Astrocyte (in vitro differentiated cells and primary cell): Measurements from ENCODE around the gene NMT1. TPM values are rescaled to one million over a fixed set of nuclear protein-coding genes. Genes with fewer than 3 reads are reported as not detected.

Experiments used
- DNase-seq: peaks from one replicate; pipeline ENCODE4 v3.0.0-alpha.2; 2010; ENCODE audit warnings: low read depth
- FAIRE-seq: peaks from 2 replicates; lab custom pipeline; 2011; peaks lifted over from hg19 to GRCh38; lab: Jason Lieb, UNC
- H2AFZ ChIP-seq: 2 replicates; pipeline ENCODE4 v1.6.0; 2012; ENCODE audit warnings: low read depth, low read length, inconsistent platforms
- H3K27ac ChIP-seq: 2 replicates; pipeline ENCODE4 v1.5.1; 2011; ENCODE audit warnings: low read depth, low read length, inconsistent platforms
- H3K27me3 ChIP-seq: 2 replicates; pipeline ENCODE4 v1.6.0; 2011; ENCODE audit warnings: low read length, inconsistent platforms; ENCODE audit not compliant: insufficient read depth
- H3K36me3 ChIP-seq: 2 replicates; pipeline ENCODE4 v1.5.1; 2011; ENCODE audit warnings: low read length, inconsistent platforms; ENCODE audit not compliant: insufficient read depth
- H3K4me1 ChIP-seq: 2 replicates; pipeline ENCODE4 v1.5.1; 2011; ENCODE audit warnings: low read length, inconsistent platforms; ENCODE audit not compliant: insufficient read depth
- H3K4me2 ChIP-seq: 2 replicates; pipeline ENCODE4 v1.6.0; 2012; ENCODE audit warnings: low read length, inconsistent platforms
- H3K4me3 ChIP-seq: 2 replicates; pipeline ENCODE4 v1.5.1; 2011; ENCODE audit warnings: low read depth, mild to moderate bottlenecking, low read length, inconsistent platforms; ENCODE audit not compliant: insufficient read depth
- H3K79me2 ChIP-seq: 2 replicates; pipeline ENCODE4 v1.6.0; 2012; ENCODE audit warnings: mild to moderate bottlenecking, low read length, inconsistent platforms; ENCODE audit not compliant: insufficient read depth
- H3K9ac ChIP-seq: 2 replicates; pipeline ENCODE4 v1.6.0; 2012; ENCODE audit warnings: mild to moderate bottlenecking, low read length, inconsistent platforms
- H3K9me3 ChIP-seq: 2 replicates; pipeline ENCODE4 v1.5.1; 2012; ENCODE audit warnings: low read depth, mild to moderate bottlenecking, low read length, inconsistent platforms; ENCODE audit not compliant: insufficient read depth
- H4K20me1 ChIP-seq: 2 replicates; pipeline ENCODE4 v1.6.0; 2012; ENCODE audit warnings: low read length, inconsistent platforms; ENCODE audit not compliant: insufficient read depth
- H3K27ac Mint-ChIP-seq: one replicate; pipeline ENCODE4 v1.8.0; 2021; ENCODE audit warnings: mild to moderate bottlenecking, mixed read lengths; ENCODE audit not compliant: unreplicated experiment
- H3K27me3 Mint-ChIP-seq: one replicate; pipeline ENCODE4 v1.8.0; 2021; ENCODE audit warnings: low read depth, mixed read lengths; ENCODE audit not compliant: unreplicated experiment
- H3K36me3 Mint-ChIP-seq: one replicate; pipeline ENCODE4 v1.8.0; 2021; ENCODE audit warnings: low read depth, mixed read lengths; ENCODE audit not compliant: unreplicated experiment
- H3K4me1 Mint-ChIP-seq: one replicate; pipeline ENCODE4 v1.8.0; 2021; ENCODE audit warnings: low read depth, mixed read lengths; ENCODE audit not compliant: unreplicated experiment
- H3K4me3 Mint-ChIP-seq: one replicate; pipeline ENCODE4 v1.8.0; 2021; ENCODE audit warnings: mild to moderate bottlenecking, moderate library complexity, mixed read lengths; ENCODE audit not compliant: unreplicated experiment
- H3K9me3 Mint-ChIP-seq: one replicate; pipeline ENCODE4 v1.8.0; 2021; ENCODE audit warnings: mild to moderate bottlenecking, mixed read lengths; ENCODE audit not compliant: unreplicated experiment
- EZH2 ChIP-seq: IDR thresholded peaks from 2 replicates; pipeline ENCODE4 v1.6.1; 2012; ENCODE audit warnings: mild to moderate bottlenecking, low read length, inconsistent platforms; ENCODE audit not compliant: insufficient read depth
- total RNA-seq: library from RNA; stranded (reverse); gene quantifications from 2 replicates; pipeline ENCODE4 v1.2.1, GENCODE V29; 2021
- TF ChIP-seq, protein P1 (sequence below): IDR thresholded peaks from 2 replicates; pipeline ENCODE4 v1.5.1; 2011; ENCODE audit warnings: low read depth, mild to moderate bottlenecking, inconsistent platforms, low read length, moderate library complexity; ENCODE audit not compliant: insufficient read depth

NMT1 gene
- total RNA-seq, 1 donor from 2014 or later: 114 TPM

- H3K27ac Mint-ChIP-seq: peak overlapping the region; percentile 41
- H3K36me3 Mint-ChIP-seq: peaks cover 2% of the 10 kb centered on the region
- Histone ChIP-seq H4K20me1 (peaks cover 5% of the 10 kb centered on the region), H3K36me3 (no peaks in the 10 kb centered on the region), H3K27ac (peak overlapping the region; percentile 7), H3K27me3 (no peaks in the 10 kb centered on the region), H3K4me2 (peak overlapping the region; percentile 86), H2AFZ (peak overlapping the region; percentile 68), H3K4me1 (peaks cover 12% of the 10 kb centered on the region), H3K4me3 (peak overlapping the region; percentile 60), H3K9ac (peak overlapping the region; percentile 63), H3K79me2 (peaks cover 10% of the 10 kb centered on the region), H3K9me3 (no peaks in the 10 kb centered on the region)
- no peak for FAIRE-seq
- no peak for DNase-seq
- H3K4me1 Mint-ChIP-seq: peaks cover 3% of the 10 kb centered on the region
- no peaks in the 10 kb centered on the region for H3K9me3 Mint-ChIP-seq
- TF ChIP-seq EZH2: no peak
- TF ChIP-seq, protein P1, sequence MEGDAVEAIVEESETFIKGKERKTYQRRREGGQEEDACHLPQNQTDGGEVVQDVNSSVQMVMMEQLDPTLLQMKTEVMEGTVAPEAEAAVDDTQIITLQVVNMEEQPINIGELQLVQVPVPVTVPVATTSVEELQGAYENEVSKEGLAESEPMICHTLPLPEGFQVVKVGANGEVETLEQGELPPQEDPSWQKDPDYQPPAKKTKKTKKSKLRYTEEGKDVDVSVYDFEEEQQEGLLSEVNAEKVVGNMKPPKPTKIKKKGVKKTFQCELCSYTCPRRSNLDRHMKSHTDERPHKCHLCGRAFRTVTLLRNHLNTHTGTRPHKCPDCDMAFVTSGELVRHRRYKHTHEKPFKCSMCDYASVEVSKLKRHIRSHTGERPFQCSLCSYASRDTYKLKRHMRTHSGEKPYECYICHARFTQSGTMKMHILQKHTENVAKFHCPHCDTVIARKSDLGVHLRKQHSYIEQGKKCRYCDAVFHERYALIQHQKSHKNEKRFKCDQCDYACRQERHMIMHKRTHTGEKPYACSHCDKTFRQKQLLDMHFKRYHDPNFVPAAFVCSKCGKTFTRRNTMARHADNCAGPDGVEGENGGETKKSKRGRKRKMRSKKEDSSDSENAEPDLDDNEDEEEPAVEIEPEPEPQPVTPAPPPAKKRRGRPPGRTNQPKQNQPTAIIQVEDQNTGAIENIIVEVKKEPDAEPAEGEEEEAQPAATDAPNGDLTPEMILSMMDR: no peak
- H3K27me3 Mint-ChIP-seq: no peaks in the 10 kb centered on the region
- H3K4me3 Mint-ChIP-seq: peak overlapping the region; percentile 81
Observed at GRCh38 chr17:45135978-45136791, 75.1 kb downstream of the NMT1 start.

GRCh38 chr17:45136846-45137560, 75.9 kb downstream of the NMT1 start:
- H3K27ac Mint-ChIP-seq: no peak overlapping the region
- H3K4me3 ChIP-seq: no peak overlapping the region
- no peak overlapping the region for H3K4me2 ChIP-seq
- H3K9ac ChIP-seq: no peak overlapping the region
- H3K4me3 Mint-ChIP-seq: no peak overlapping the region
- TF ChIP-seq, protein P1: no peak
- no peak for TF ChIP-seq EZH2
- peaks cover 2% of the 10 kb centered on the region for H3K36me3 Mint-ChIP-seq
- no peaks in the 10 kb centered on the region for H4K20me1 ChIP-seq
- H3K4me1 ChIP-seq: peaks cover 3% of the 10 kb centered on the region
- H3K9me3 Mint-ChIP-seq: no peaks in the 10 kb centered on the region
- no peak overlapping the region for H2AFZ ChIP-seq
- H3K36me3 ChIP-seq: no peaks in the 10 kb centered on the region
- no peaks in the 10 kb centered on the region for H3K9me3 ChIP-seq
- H3K27me3 Mint-ChIP-seq: no peaks in the 10 kb centered on the region
- no peak for DNase-seq
- no peaks in the 10 kb centered on the region for H3K4me1 Mint-ChIP-seq
- FAIRE-seq: no peak
- H3K27me3 ChIP-seq: no peaks in the 10 kb centered on the region
- peaks cover 2% of the 10 kb centered on the region for H3K79me2 ChIP-seq
- no peak overlapping the region for H3K27ac ChIP-seq
